Right lobe of liver (tissue), 6 donors: ENCODE measurements around the gene ATP10D. TPM values are rescaled to one million over a fixed set of nuclear protein-coding genes. Genes with fewer than 3 reads are reported as not detected.

Experiments used
- ATAC-seq, 4 donors: fragments of 200-7000 bp; cut with Tn5 transposase; one replicate each; pipeline ENCODE4 v1.9.1; 2020; ENCODE audit warnings: mild to moderate bottlenecking in 4 of 4, moderate library complexity in 4 of 4
- DNase-seq, 3 donors: peaks; one replicate each; pipeline ENCODE4 v3.0.0-alpha.2; 2020
- H3K27ac ChIP-seq, 3 donors: fragments of 200-600 bp; one replicate each; pipeline ENCODE4 v1.8.0; 2022
- H3K27me3 ChIP-seq, 2 donors: fragments of 200-600 bp; one replicate each; pipeline ENCODE4 v1.8.0; 2022
- H3K36me3 ChIP-seq, 4 donors: fragments of 200-600 bp; sonication (generic) in 1 of 4; one replicate each; pipeline versions ENCODE4 v1.5.1 to v1.8.0; 2017 to 2022; ENCODE audit warnings: control low read depth in 1 of 4
- H3K4me1 ChIP-seq, 4 donors: fragments of 200-600 bp; sonication (generic) in 1 of 4; one replicate each; pipeline versions ENCODE4 v1.5.1 to v1.8.0; 2017 to 2022; ENCODE audit warnings: control low read depth in 1 of 4
- H3K4me3 ChIP-seq, 3 donors: fragments of 200-600 bp; one replicate each; pipeline ENCODE4 v1.8.0; 2022
- H3K9me3 ChIP-seq, 4 donors: fragments of 200-600 bp; sonication (generic) in 1 of 4; one replicate each; pipeline versions ENCODE4 v1.5.1 to v1.8.0; 2017 to 2022; ENCODE audit warnings: control low read depth in 1 of 4
- POLR2A ChIP-seq: fragments of 450-650 bp; IDR thresholded peaks from one replicate; pipeline ENCODE4 v1.6.1; 2017; ENCODE audit warnings: antibody characterized with exemption, mild to moderate bottlenecking
- whole genome bisulfite sequencing: methylation state at CpG from one replicate; pipeline ENCODE4 v1.1.6; 2018; ENCODE audit warnings: low coverage, low lambda C conversion rate; ENCODE audit not compliant: insufficient coverage; ENCODE audit errors: missing lambda C conversion rate; 5-methylcytosine and 5-hydroxymethylcytosine counted together
- intact Hi-C, 2 donors: fragments of 100-400 bp; cut with DNase I; formaldehyde crosslinking; loops; one replicate each; pipeline versions ENCODE4 v1.11.2 to v1.14.1; 2022
- total RNA-seq, 6 experiments: library from RNA; depleted of rRNA in 2 of 6; stranded (reverse); fragments of >200 nt in 2 of 6; fragmentation: NEBNext Ultra II Directional in 3 of 6; extraction: Animal tissue kit (Norgen Biotek cat#: 25700) in 3 of 6; gene quantifications; one replicate each; pipeline versions ENCODE4 v1.1.0 to v1.2.4, GENCODE V29; 2016 to 2023
- TF ChIP-seq, protein P1 (sequence below), 4 donors: fragments of 200-600 bp in 3 of 4; fragments of 450-650 bp in 1 of 4; IDR thresholded peaks; one replicate each; pipeline versions ENCODE4 v1.5.1 to v1.8.0; 2016 to 2022; ENCODE audit warnings: antibody characterized with exemption in 4 of 4, mild to moderate bottlenecking in 2 of 4
- donor health status: DM: no; HTN: yes; CAD: no.
- donor health status: DM: no; HTN: no; CAD: no.
- donor health status: DM: no; HTN: no; CAD: no.
- donor health status: DM: no; HTN: yes; CAD: no.
- donor health status: DM: no; HTN: yes; CAD: no.

The ATP10D gene
- total RNA-seq, 6 experiments from 2014 or later, result 5.1 to 14.0 (median 8.5) TPM

- TF ChIP-seq, protein P1, sequence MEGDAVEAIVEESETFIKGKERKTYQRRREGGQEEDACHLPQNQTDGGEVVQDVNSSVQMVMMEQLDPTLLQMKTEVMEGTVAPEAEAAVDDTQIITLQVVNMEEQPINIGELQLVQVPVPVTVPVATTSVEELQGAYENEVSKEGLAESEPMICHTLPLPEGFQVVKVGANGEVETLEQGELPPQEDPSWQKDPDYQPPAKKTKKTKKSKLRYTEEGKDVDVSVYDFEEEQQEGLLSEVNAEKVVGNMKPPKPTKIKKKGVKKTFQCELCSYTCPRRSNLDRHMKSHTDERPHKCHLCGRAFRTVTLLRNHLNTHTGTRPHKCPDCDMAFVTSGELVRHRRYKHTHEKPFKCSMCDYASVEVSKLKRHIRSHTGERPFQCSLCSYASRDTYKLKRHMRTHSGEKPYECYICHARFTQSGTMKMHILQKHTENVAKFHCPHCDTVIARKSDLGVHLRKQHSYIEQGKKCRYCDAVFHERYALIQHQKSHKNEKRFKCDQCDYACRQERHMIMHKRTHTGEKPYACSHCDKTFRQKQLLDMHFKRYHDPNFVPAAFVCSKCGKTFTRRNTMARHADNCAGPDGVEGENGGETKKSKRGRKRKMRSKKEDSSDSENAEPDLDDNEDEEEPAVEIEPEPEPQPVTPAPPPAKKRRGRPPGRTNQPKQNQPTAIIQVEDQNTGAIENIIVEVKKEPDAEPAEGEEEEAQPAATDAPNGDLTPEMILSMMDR (IDR thresholded peaks at IDR 0.05), result no peak
- no peak for TF ChIP-seq POLR2A
- H3K4me1 ChIP-seq, result no peaks in the 10 kb centered on the region
- no peaks in the 10 kb centered on the region for H3K9me3 ChIP-seq
- H3K27ac ChIP-seq, result no peak overlapping the region
- WGBS, result 81% methylated on average over 3 of the region's 3 CpGs
- intact Hi-C loops, result no loop called here
- ATAC-seq, result no peak
- no peaks in the 10 kb centered on the region for H3K27me3 ChIP-seq
- DNase-seq, result no peak
- H3K4me3 ChIP-seq, result no peak overlapping the region
- H3K36me3 ChIP-seq, result no peaks in the 10 kb centered on the region
Measured at GRCh38 chr4:47606482-47606881, 121.4 kb downstream of the ATP10D start.

DNA sequence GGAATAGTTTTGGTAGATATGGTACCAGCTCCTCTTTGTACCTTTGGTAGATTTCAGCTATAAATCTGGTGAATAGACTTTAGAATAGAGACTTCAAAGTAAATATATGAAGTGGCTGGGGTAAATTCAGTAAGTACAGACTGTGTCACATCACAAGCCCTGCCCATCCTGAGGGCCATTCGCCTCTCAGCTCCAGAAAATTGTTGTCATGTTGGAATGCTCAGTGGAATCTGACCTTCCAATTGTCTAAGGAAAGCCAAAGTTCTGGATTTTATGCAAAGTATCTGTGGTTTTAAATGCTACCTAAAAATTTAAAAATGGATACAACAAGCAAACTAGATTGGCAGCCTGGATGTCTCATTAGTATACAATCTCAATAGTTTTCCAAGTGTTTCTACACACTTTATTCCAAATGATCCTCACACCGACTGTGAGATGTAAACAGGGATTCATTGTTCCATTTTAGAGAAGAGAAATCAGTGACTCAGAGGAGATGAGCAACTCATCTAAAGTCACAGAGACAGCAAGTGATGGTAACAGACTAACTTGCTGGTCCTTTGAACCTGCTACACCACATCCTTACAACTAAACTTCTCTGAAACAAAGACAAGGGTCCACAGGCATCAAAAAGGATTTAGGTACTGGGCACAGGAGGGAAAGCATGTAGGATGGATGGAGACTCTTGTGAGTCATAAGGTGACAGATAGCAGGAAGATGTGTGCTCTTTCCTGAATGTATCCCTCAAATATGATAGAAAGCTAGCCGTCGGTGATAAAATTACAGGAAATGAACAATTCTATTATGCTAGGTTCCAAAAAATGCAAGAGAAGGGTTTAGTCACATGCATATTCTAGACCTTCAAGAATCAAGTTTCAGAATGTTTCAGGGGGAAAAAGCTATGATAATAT lies 127.3 kb downstream of the ATP10D start:
- Histone ChIP-seq H3K27me3 (no peaks in the 10 kb centered on the region), H3K36me3 (no peaks in the 10 kb centered on the region), H3K9me3 (no peaks in the 10 kb centered on the region), H3K4me3 (no peak overlapping the region), H3K27ac (no peak overlapping the region), H3K4me1 (no peaks in the 10 kb centered on the region)
- DNase-seq (no peak), ATAC-seq (no peak)
- intact Hi-C loops, result no loop called here
- TF ChIP-seq, protein P1 (IDR thresholded peaks at IDR 0.05), result no peak
- TF ChIP-seq POLR2A, result no peak
- WGBS, result 61% methylated on average over 4 of the region's 4 CpGs

- no peaks in the 10 kb centered on the region for H3K9me3 ChIP-seq
- H3K4me3 ChIP-seq, result no peak overlapping the region
- H3K27ac ChIP-seq, result no peak overlapping the region
- H3K27me3 ChIP-seq, result no peaks in the 10 kb centered on the region
- TF ChIP-seq, protein P1 (IDR thresholded peaks at IDR 0.05), result no peak
- no peak for TF ChIP-seq POLR2A
- WGBS, result 88% methylated on average over 3 of the region's 4 CpGs
- H3K4me1 ChIP-seq, result no peaks in the 10 kb centered on the region
- intact Hi-C loops, result no loop called here
- DNase-seq (no peak), ATAC-seq (no peak)
- no peaks in the 10 kb centered on the region for H3K36me3 ChIP-seq
Measured at GRCh38 chr4:47615385-47615784, 130.3 kb downstream of the ATP10D start.

- ATAC-seq, result no peak
- intact Hi-C loops, result no loop called here
Measured at GRCh38 chr4:47617607-47618006, 132.5 kb downstream of the ATP10D start.

More at GRCh38 chr4:47617607-47618006, 132.5 kb downstream of the ATP10D start:
- H3K27ac ChIP-seq, result no peak overlapping the region
- no peaks in the 10 kb centered on the region for H3K4me1 ChIP-seq
- no peak for DNase-seq
- H3K36me3 ChIP-seq, result no peaks in the 10 kb centered on the region
- no peak for TF ChIP-seq POLR2A
- TF ChIP-seq, protein P1 (IDR thresholded peaks at IDR 0.05), result no peak
- H3K27me3 ChIP-seq, result no peaks in the 10 kb centered on the region
- H3K9me3 ChIP-seq, result no peaks in the 10 kb centered on the region
- no peak overlapping the region for H3K4me3 ChIP-seq
